ENCODE measurements around the gene CARNS1. TPM values are rescaled to one million over a fixed set of nuclear protein-coding genes. Genes with fewer than 3 reads are reported as not detected.
A peak's percentile ranks its signal among the peaks of the same experiment; 100 is the strongest.

The CARNS1 gene, protein sequence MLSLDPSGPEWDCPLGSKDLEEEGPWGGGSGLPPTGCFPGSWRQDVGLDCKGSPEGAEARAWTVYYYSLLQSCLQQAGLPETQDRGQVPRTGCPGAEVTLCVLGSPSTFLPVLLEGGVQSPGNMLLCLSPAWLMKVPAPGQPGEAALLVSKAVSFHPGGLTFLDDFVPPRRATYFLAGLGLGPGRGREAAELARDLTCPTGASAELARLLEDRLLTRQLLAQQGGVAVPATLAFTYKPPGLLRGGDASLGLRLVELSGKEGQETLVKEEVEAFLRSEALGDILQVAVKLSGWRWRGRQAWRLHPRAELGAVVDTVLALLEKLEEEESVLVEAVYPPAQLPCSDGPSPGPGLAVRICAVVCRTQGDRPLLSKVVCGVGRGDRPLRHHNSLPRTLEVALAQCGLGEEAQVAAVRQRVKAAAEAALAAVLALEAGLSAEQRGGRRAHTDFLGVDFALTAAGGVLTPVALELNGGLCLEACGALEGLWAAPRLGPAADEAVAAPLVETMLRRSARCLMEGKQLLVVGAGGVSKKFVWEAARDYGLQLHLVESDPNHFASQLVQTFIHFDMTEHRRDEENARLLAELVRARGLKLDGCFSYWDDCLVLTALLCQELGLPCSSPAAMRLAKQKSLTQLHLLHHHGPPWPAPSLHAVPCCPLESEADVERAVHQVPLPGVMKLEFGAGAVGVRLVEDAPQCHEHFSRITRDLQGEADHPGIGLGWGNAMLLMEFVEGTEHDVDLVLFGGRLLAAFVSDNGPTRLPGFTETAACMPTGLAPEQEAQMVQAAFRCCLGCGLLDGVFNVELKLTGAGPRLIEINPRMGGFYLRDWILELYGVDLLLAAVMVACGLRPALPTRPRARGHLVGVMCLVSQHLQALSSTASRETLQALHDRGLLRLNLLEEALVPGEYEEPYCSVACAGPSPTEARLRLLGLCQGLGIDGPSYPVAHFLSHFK
- polyA plus RNA-seq: 1 to 10 TPM; 1.9 to 3.4 (median 2.7) TPM

DNA sequence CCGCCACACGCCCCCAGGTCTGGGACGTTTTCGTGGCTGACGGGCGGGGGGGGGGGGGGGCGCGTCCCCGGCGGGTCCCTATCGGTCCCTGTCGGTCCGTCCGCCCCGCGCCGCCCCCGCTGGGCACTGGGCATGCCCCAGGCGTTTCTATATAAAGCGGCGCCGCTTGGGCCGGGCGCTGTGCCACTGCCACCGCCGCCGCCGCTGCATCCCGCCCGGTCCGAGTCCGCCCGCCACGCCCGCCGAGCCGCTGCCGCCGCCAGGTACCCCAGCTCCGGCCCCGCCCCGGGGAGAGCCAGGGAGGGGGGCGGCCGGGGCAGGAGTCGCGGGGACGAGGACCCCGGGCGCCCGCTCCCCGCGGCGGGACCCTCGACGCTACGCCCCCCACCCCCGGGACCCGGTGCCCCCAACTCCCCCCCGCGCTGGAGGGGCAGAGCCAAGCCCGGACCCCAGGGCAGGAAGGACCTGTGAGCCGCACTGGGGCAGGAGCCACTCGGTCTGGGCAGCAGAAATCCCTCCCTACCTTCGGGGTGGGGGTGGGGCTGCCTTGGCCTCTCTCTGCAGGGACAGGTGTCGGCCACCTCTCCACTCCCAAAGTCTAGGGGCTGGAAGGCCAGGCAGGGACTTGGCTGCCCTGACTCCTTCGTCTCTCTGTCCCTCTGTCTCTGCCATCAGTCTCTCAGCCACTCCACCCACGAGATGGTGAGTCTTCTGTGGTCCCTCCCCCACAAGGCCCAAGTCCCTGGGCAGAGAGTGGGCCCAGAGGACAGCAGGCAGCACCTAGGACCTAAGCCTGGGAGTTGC lies at the start of gene CARNS1:
Gene CARNS1, plus strand, starts transcription at position 178 of the 804 bp plus-strand sequence. Its CDS starts 522 bp downstream, at position 700.
- peaks cover 81 to 82% of the 10 kb centered on the region in 2 donors for H3K4me1 Mint-ChIP-seq
- H3K27ac Mint-ChIP-seq: peak within 1 kb of the TSS; percentile 62 to 96 (median 88)
- peaks cover 0 to 11% (median 1%) of the 10 kb centered on the region in 3 donors for H3K27me3 Mint-ChIP-seq (ENCODE audit: low read depth in 3 of 3)
- H3K9me3 Mint-ChIP-seq: no peaks in the 10 kb centered on the region
- DNase-seq: no peak
- H3K4me3 Mint-ChIP-seq: peak within 1 kb of the TSS; percentile 73 to 89 (median 82)
- H3K36me3 Mint-ChIP-seq: no peaks in the 10 kb centered on the region

GRCh38 chr11:67365736-67366444 lies 49.6 kb upstream of the CARNS1 start:
- H3K27me3 Mint-ChIP-seq (ENCODE audit: low read depth in 3 of 3): peaks cover 11 to 12% (median 11%) of the 10 kb centered on the region in 3 donors
- H3K4me1 Mint-ChIP-seq: peaks cover 65 to 69% of the 10 kb centered on the region in 2 donors
- H3K4me3 Mint-ChIP-seq: peak overlapping the region in 2 of 5 donors; percentile 1 to 60
- peaks cover 5 to 21% (median 14%) of the 10 kb centered on the region in 3 donors for H3K36me3 Mint-ChIP-seq
- H3K9me3 Mint-ChIP-seq: no peaks in the 10 kb centered on the region
- DNase-seq: no peak
- peak overlapping the region in 4 of 6 donors; percentile 22 to 54 (median 42) for H3K27ac Mint-ChIP-seq

DNA sequence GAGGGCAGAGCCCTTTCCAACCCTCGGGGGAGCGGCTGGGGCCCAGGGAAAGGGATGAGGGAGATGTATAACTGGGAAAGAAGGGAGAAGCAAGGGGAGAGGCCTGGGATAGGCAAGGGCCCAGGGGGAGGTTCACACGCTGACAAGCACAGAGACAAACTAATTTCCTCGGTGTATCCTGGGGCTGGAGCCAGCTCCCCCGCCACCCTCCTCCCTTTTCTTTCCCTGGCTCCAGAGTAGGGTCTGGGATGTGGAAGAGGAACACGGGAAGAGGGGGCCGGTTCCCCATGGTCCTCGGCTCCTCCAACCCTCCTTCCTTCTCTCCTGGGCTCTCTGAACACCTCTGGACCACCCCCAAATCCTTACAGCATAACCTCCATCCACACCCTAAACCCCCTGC lies 48.9 kb upstream of the CARNS1 start:
- Mint-ChIP-seq H3K9me3 (no peaks in the 10 kb centered on the region), H3K4me1 (peaks cover 71 to 76% of the 10 kb centered on the region in 2 donors), H3K36me3 (peaks cover 5 to 21% (median 14%) of the 10 kb centered on the region in 3 donors), H3K27ac (no peak overlapping the region), H3K27me3 (ENCODE audit: low read depth in 3 of 3) (peaks cover 11 to 15% (median 14%) of the 10 kb centered on the region in 3 donors), H3K4me3 (no peak overlapping the region)
- DNase-seq: no peak

- Mint-ChIP-seq H3K27me3 (ENCODE audit: low read depth in 3 of 3) (peaks cover 11 to 17% (median 16%) of the 10 kb centered on the region in 3 donors), H3K27ac (no peak overlapping the region), H3K36me3 (peaks cover 5 to 21% (median 14%) of the 10 kb centered on the region in 3 donors), H3K9me3 (no peaks in the 10 kb centered on the region), H3K4me1 (peaks cover 77 to 80% of the 10 kb centered on the region in 2 donors), H3K4me3 (no peak overlapping the region)
- DNase-seq: no peak
These were observed 48.3 kb upstream of the CARNS1 start for GRCh38 chr11:67366961-67367760.

- Mint-ChIP-seq H3K9me3 (no peaks in the 10 kb centered on the region), H3K36me3 (peaks cover 5 to 18% (median 14%) of the 10 kb centered on the region in 3 donors), H3K27me3 (ENCODE audit: low read depth in 3 of 3) (peaks cover 11 to 17% (median 16%) of the 10 kb centered on the region in 3 donors), H3K27ac (peak overlapping the region in 5 of 6 donors; percentile 18 to 58 (median 31)), H3K4me3 (peak overlapping the region in 4 of 5 donors; percentile 26 to 67 (median 62)), H3K4me1 (peaks cover 76 to 79% of the 10 kb centered on the region in 2 donors)
- no peak for DNase-seq
These were observed 47.7 kb upstream of the CARNS1 start for GRCh38 chr11:67367761-67368227.

DNA sequence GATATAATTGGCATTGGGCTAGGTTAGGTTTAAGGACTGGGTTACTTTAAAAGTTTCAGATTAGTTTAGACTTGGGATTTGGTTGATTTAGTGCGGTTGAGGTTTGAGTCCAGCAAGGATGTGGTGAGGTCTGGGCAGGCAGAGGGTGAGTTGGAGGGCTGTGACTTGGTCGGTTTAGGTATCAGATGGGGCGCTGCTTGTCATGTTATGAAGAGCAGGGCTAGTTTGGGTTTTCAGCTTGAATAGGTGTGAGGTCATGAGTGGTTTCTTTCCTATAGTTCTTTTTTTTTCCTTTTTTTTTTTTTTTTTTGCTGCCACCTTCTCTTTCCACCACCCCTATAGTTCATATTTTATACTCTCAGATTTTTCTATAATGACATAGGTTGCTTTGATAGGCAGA lies 46.9 kb upstream of the CARNS1 start:
- Mint-ChIP-seq H3K27ac (peak overlapping the region; percentile 12 to 75 (median 52)), H3K27me3 (ENCODE audit: low read depth in 3 of 3) (peaks cover 13 to 20% (median 20%) of the 10 kb centered on the region in 3 donors), H3K4me3 (peak overlapping the region; percentile 32 to 68 (median 57)), H3K36me3 (peaks cover 5 to 15% (median 14%) of the 10 kb centered on the region in 3 donors), H3K4me1 (peaks cover 74 to 76% of the 10 kb centered on the region in 2 donors), H3K9me3 (peaks cover 0 to 2% (median 0%) of the 10 kb centered on the region in 6 donors)
- DNase-seq: peak; percentile 79 to 84 (median 81)

GRCh38 chr11:67369275-67369674 lies 46.2 kb upstream of the CARNS1 start:
- Mint-ChIP-seq H3K27me3 (ENCODE audit: low read depth in 3 of 3) (peaks cover 14 to 23% (median 22%) of the 10 kb centered on the region in 3 donors), H3K9me3 (peaks cover 0 to 2% (median 0%) of the 10 kb centered on the region in 6 donors), H3K4me1 (peaks cover 72 to 76% of the 10 kb centered on the region in 2 donors), H3K36me3 (peaks cover 5 to 15% (median 14%) of the 10 kb centered on the region in 3 donors), H3K27ac (peak overlapping the region in 4 of 6 donors; percentile 9 to 75 (median 38)), H3K4me3 (peak overlapping the region; percentile 7 to 68 (median 57))
- no peak for DNase-seq

DNA sequence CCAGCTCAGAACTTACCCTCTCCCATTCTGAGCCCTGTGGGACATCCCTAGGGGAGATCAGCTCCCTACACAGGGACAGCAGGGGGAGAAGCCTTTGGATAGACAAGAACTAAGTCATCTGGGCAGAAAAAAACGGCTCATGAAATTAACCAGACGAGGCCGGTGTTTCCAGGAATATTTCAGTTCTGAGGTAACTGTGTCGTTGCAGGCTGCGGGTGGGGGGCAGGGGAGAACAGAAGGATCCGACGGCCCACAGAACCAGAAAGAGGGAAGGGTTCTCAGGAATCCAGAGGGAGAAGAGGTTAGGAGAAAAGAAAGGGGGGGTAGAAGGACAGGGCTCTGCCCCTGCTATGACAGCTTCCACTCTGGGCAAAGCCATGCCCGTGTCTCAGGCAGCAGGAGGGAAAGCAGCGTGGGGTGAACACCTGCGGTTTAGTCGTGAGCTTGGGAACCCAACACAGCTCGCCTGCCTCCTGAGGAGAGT lies 45.6 kb upstream of the CARNS1 start:
- no peak for DNase-seq
- H3K27me3 Mint-ChIP-seq (ENCODE audit: low read depth in 3 of 3): peaks cover 14 to 27% (median 23%) of the 10 kb centered on the region in 3 donors
- H3K4me3 Mint-ChIP-seq: peak overlapping the region in 4 of 5 donors; percentile 22 to 57 (median 42)
- H3K36me3 Mint-ChIP-seq: peaks cover 5 to 10% (median 10%) of the 10 kb centered on the region in 3 donors
- peaks cover 71 to 75% of the 10 kb centered on the region in 2 donors for H3K4me1 Mint-ChIP-seq
- peaks cover 0 to 2% (median 0%) of the 10 kb centered on the region in 6 donors for H3K9me3 Mint-ChIP-seq
- H3K27ac Mint-ChIP-seq: peak overlapping the region in 3 of 6 donors; percentile 37 to 59 (median 42)

DNA sequence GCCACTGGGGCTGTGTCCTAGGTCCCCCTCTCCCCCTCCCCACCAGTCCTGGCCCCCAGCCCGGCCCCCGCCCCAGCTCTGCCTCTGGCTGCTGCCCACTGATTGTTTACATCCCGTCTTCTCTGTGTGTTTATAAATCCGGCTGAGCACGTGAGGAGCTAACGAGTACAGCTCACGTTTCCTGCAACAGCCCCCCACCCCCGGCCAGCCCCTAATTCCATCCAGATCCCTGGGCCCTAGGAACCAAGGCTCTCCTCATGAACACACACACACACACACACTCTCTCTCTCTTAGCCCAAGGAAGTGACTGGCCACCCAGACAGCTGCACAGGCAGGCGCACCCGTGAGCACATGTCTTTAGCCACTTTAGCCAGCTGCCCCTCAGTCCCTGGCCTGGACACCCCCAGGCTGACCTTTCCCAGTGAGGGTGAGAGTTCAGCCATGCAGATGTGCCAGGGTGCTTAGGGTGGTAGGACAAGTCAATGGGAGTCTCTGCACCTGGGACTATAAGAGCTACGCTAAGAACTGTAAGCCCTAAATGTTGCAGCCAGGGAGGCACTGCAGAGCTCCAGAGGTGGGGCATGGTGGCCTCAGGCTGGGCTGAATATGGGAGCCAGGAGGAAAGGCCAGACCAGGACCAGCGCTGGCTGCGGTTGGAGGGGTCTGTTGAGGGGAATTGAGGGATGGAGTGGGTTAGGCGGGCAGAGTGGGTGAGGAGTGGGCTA lies 45.0 kb upstream of the CARNS1 start:
- Mint-ChIP-seq H3K36me3 (peaks cover 3 to 9% (median 8%) of the 10 kb centered on the region in 3 donors), H3K4me1 (peaks cover 65 to 71% of the 10 kb centered on the region in 2 donors), H3K27ac (peak overlapping the region in 4 of 6 donors; percentile 6 to 48 (median 31)), H3K27me3 (ENCODE audit: low read depth in 3 of 3) (peaks cover 12 to 27% (median 23%) of the 10 kb centered on the region in 3 donors), H3K4me3 (peak overlapping the region; percentile 21 to 92 (median 52)), H3K9me3 (peaks cover 0 to 2% (median 0%) of the 10 kb centered on the region in 6 donors)
- DNase-seq: no peak

GRCh38 chr11:67371189-67371910 lies 44.1 kb upstream of the CARNS1 start:
- H3K4me1 Mint-ChIP-seq: peaks cover 59 to 62% of the 10 kb centered on the region in 2 donors
- H3K27me3 Mint-ChIP-seq (ENCODE audit: low read depth in 3 of 3): peaks cover 6 to 27% (median 23%) of the 10 kb centered on the region in 3 donors
- H3K9me3 Mint-ChIP-seq: peaks cover 0 to 2% (median 0%) of the 10 kb centered on the region in 6 donors
- peaks cover 0 to under 1% (median 0%) of the 10 kb centered on the region in 3 donors for H3K36me3 Mint-ChIP-seq
- peak in 2 of 3 donors; percentile 28 to 38 for DNase-seq
- H3K4me3 Mint-ChIP-seq: peak overlapping the region; percentile 82 to 92 (median 89)
- H3K27ac Mint-ChIP-seq: peak overlapping the region; percentile 81 to 92 (median 84)
